ENCODE results near the gene LCLAT1. TPM values are rescaled to one million over a fixed set of nuclear protein-coding genes. Genes with fewer than 3 reads are reported as not detected.

LCLAT1 gene
- total RNA-seq, 4 donors from 2014 or later = 25.3 to 55.4 (median 43.1) TPM

DNA sequence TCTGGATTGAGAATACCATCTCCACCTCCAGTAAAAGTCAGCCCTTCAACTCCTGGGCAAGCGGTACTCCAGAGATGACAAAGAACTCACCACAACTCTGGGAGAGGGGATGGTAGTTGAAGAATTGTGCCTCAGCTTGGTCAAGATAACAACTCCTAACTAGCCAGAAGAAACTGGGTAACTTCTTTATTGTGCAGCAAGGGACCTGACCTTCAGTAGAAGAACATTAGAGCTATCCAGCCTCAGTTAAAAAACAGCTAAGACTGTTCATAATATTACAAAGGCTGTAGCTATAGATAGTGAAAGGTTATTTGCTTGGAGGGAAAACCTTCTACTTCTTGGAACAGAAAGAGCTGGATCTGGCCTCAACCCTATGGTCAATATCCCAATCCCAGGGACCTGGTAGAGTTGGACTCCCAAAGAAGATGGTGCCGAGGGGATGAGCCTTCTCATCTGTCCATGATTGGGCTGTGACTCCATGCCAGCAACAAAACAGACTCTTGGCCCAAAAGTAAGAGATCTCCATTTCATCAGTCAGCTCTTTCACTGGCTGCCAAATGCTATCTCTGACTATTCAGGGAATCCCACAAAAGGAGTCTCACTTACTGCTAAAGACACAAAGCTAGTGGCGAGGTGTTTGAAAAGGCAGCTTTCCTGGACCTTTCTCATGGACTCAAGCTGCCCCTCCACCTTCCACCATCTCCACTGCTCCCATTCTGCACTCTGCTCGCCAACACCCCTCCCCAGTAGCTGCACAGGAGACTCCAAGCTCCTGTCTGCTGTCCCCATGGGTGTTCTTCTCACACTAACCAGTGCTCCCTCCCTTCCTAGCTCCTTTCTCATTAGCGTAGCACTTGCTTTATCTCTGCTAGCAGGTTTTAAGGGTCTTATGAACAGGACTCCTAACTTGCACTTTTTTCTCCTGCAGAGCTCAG is 214.4 kb downstream of the LCLAT1 start:
- Histone ChIP-seq H3K36me3 (no peaks in the 10 kb centered on the region), H3K4me1 (peaks cover 0 to 4% (median 0%) of the 10 kb centered on the region in 3 donors), H3K27me3 (no peaks in the 10 kb centered on the region), H3K9me3 (no peaks in the 10 kb centered on the region), H3K27ac (no peak overlapping the region), H3K4me3 (no peak overlapping the region)
- ATAC-seq = no peak
- TF ChIP-seq POLR2A (IDR thresholded peaks at IDR 0.05) (no peak), POLR2AphosphoS5 (IDR thresholded peaks at IDR 0.05) (no peak), EP300 (IDR thresholded peaks at IDR 0.05) (no peak)
- TF ChIP-seq, protein P1, sequence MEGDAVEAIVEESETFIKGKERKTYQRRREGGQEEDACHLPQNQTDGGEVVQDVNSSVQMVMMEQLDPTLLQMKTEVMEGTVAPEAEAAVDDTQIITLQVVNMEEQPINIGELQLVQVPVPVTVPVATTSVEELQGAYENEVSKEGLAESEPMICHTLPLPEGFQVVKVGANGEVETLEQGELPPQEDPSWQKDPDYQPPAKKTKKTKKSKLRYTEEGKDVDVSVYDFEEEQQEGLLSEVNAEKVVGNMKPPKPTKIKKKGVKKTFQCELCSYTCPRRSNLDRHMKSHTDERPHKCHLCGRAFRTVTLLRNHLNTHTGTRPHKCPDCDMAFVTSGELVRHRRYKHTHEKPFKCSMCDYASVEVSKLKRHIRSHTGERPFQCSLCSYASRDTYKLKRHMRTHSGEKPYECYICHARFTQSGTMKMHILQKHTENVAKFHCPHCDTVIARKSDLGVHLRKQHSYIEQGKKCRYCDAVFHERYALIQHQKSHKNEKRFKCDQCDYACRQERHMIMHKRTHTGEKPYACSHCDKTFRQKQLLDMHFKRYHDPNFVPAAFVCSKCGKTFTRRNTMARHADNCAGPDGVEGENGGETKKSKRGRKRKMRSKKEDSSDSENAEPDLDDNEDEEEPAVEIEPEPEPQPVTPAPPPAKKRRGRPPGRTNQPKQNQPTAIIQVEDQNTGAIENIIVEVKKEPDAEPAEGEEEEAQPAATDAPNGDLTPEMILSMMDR (IDR thresholded peaks at IDR 0.05) = no peak
- 90% methylated on average over 3 to 4 of the region's 5 CpGs for WGBS, 2 donors (ENCODE audit: low coverage in 1 of 2)

DNA sequence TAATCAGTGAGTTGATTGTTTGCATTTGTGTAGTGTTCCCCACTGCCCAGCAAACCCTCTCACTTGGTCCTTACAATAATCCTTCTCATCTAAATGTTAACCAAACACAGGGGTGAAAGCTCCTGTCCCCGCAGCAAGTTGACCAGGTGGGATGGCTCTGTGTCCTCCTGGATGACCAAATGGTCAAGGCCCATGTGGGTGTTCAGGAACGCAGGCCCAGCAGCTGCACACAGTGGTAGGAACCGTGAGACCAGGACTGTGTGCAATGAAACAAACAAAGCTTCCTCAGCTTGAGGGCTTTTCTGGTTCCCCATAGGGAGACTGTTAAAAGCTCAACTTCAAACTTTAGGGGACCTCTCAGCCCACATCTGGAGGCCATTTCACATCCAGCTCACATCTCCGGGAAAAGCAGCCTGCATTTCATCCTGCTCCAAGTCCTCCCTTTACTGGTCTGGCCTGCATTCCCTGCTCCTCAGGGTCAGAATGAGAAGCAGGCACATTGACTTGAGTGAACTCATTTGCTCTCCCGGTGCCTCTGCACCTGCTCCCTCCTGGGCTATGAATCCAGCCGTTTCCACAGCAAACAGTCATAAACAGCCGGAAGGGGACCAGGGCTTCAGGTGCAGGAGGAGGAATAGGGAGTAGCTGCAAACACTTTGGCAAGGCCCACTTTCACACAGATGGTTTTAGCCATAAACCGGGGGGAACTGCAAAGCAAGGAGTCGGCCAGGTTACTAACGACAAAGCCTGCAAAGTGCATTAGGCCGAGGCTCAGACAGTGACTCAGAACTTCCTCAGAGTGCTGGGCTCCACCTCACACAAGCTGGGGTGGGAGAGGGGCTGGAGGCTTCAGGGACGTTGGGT is 215.5 kb downstream of the LCLAT1 start:
- H3K4me1 ChIP-seq = peaks cover 0 to 4% (median 0%) of the 10 kb centered on the region in 3 donors
- H3K27ac ChIP-seq = no peak overlapping the region
- H3K36me3 ChIP-seq = no peaks in the 10 kb centered on the region
- TF ChIP-seq, protein P1 (IDR thresholded peaks at IDR 0.05) = no peak
- no peak for TF ChIP-seq EP300 (IDR thresholded peaks at IDR 0.05)
- TF ChIP-seq POLR2A (IDR thresholded peaks at IDR 0.05) = no peak
- TF ChIP-seq POLR2AphosphoS5 (IDR thresholded peaks at IDR 0.05) = no peak
- no peak overlapping the region for H3K4me3 ChIP-seq
- 35 to 77% methylated on average over 4 to 7 of the region's 12 CpGs for WGBS, 2 donors (ENCODE audit: low coverage in 1 of 2)
- H3K27me3 ChIP-seq = no peaks in the 10 kb centered on the region
- H3K9me3 ChIP-seq = no peaks in the 10 kb centered on the region
- ATAC-seq = no peak

DNA sequence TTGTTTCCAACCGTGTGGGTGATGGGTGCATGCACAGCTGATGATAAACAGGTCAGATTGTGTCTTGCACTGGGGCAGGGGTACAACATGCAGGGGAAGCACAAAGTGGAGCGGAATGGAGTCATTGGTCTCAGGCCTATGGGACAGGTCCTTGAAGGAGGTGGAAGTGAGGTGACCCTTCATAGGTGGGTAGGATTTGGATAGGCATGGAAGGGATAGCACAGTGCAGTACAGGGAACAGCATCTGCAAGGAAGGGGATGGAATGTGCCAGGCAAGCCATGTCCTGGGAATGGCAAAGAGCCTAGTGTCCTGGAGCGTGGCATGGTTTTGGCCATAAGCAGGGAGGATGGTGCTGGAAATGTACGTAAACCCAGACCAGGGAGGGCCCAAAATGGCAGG is 216.3 kb downstream of the LCLAT1 start:
- no peaks in the 10 kb centered on the region for H3K36me3 ChIP-seq
- TF ChIP-seq POLR2AphosphoS5 (IDR thresholded peaks at IDR 0.05) = no peak
- no peak for TF ChIP-seq EP300 (IDR thresholded peaks at IDR 0.05)
- TF ChIP-seq, protein P1 (IDR thresholded peaks at IDR 0.05) = no peak
- TF ChIP-seq POLR2A (IDR thresholded peaks at IDR 0.05) = no peak
- H3K9me3 ChIP-seq = no peaks in the 10 kb centered on the region
- H3K4me1 ChIP-seq = peaks cover 0 to 4% (median 0%) of the 10 kb centered on the region in 3 donors
- WGBS, 2 donors (ENCODE audit: low coverage in 1 of 2) = 100% methylated on average over 2 to 3 of the region's 4 CpGs
- no peaks in the 10 kb centered on the region for H3K27me3 ChIP-seq
- H3K27ac ChIP-seq = no peak overlapping the region
- no peak for ATAC-seq
- H3K4me3 ChIP-seq = no peak overlapping the region

DNA sequence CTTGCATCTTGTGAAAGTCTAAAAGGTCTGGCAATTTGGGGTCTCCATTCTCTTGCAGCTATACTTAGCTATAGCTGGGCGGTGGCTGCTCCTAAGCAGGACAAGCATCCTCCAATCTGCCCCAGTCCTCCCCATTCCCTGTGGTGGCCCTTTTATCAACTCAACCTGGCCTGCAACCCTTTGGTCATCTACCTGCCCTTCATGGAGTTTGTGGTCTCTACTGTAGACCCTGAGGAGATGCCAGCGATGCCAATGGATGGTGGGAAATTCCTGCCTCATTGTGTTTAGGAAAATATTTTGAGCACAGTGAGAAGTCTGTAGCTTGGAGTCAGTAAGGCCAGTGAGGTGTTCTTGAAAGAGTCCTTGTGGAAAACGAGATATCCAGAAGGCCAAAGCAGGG is 216.8 kb downstream of the LCLAT1 start:
- WGBS, 2 donors (ENCODE audit: low coverage in 1 of 2) = 93 to 100% methylated on average over 1 to 3 of the region's 3 CpGs

More for the DNA sequence above, 216.8 kb downstream of the LCLAT1 start:
- H3K4me1 ChIP-seq = peaks cover 0 to 4% (median 0%) of the 10 kb centered on the region in 3 donors
- no peaks in the 10 kb centered on the region for H3K27me3 ChIP-seq
- no peak overlapping the region for H3K4me3 ChIP-seq
- TF ChIP-seq EP300 (IDR thresholded peaks at IDR 0.05) (no peak), POLR2A (IDR thresholded peaks at IDR 0.05) (no peak), POLR2AphosphoS5 (IDR thresholded peaks at IDR 0.05) (no peak)
- TF ChIP-seq, protein P1 (IDR thresholded peaks at IDR 0.05) = no peak
- no peaks in the 10 kb centered on the region for H3K36me3 ChIP-seq
- H3K27ac ChIP-seq = no peak overlapping the region
- ATAC-seq = no peak
- H3K9me3 ChIP-seq = no peaks in the 10 kb centered on the region
